HepG2 (cell line): Measurements from ENCODE around the gene MC1R. TPM values are rescaled to one million over a fixed set of nuclear protein-coding genes. Genes with fewer than 3 reads are reported as not detected.

Experiments used
- GTF3A ChIP-seq: sonication (generic); formaldehyde crosslinking; conservative IDR thresholded peaks from 2 replicates; pipeline ENCODE4 v1.4.0; 2020; ENCODE audit warnings: mild to moderate bottlenecking, missing genetic modification reagents
- JUNB ChIP-seq: sonication (generic); formaldehyde crosslinking; IDR thresholded peaks from 2 replicates; pipeline ENCODE4 v1.8.0; 2022; ENCODE audit warnings: missing genetic modification reagents, mild to moderate bottlenecking, borderline replicate concordance
- ZNF331 ChIP-seq: sonication (generic); formaldehyde crosslinking; IDR thresholded peaks from 2 replicates; pipeline ENCODE4 v1.4.0; 2020; ENCODE audit warnings: missing genetic modification reagents
- ZNF782 ChIP-seq: sonication (generic); formaldehyde crosslinking; IDR thresholded peaks from 2 replicates; pipeline ENCODE4 v1.4.0; 2020; ENCODE audit warnings: missing genetic modification reagents, mild to moderate bottlenecking, borderline replicate concordance
- polyA plus RNA-seq, 8 experiments: library from polyadenylated mRNA; depleted of rRNA in 3 of 8; stranded (reverse) in 7 of 8; unstranded in 1 of 8; fragments of >200 nt; fragmentation: Illumina TruSeq in 4 of 8; extraction: Trizol in 4 of 8; gene quantifications; 2 replicates each; pipeline versions ENCODE4 v1.2.1 to v1.2.3, GENCODE V29; 2011 to 2016; ENCODE audit warnings: low read depth in 4 of 8, missing spikeins in 1 of 8, mixed read lengths in 1 of 8; ENCODE audit not compliant: insufficient read depth in 1 of 8
- total RNA-seq, 5 experiments: library from RNA; depleted of rRNA; stranded (reverse); fragments of >200 nt; fragmentation: Illumina TruSeq; extraction: Trizol; gene quantifications; 2 replicates each; pipeline ENCODE4 v1.2.3, GENCODE V29; 2016; ENCODE audit warnings: low read depth in 1 of 5
- TF ChIP-seq, protein P1 (sequence below): sonication (generic); formaldehyde crosslinking; IDR thresholded peaks from 2 replicates; pipeline ENCODE4 v1.9.0; 2021; ENCODE audit warnings: mild to moderate bottlenecking, missing genetic modification reagents
- TF ChIP-seq, protein P2 (sequence below), 2 experiments: IDR thresholded peaks; 2 replicates each; pipeline ENCODE4 v1.6.1; 2011 to 2012; ENCODE audit warnings: low read length in 2 of 2, borderline replicate concordance in 1 of 2, low read depth in 1 of 2, mild to moderate bottlenecking in 1 of 2, moderate library complexity in 1 of 2
- TF ChIP-seq, protein P3 (sequence below): sonication (generic); formaldehyde crosslinking; IDR thresholded peaks from 2 replicates; pipeline ENCODE4 v1.4.0; 2020; ENCODE audit warnings: low read depth, mild to moderate bottlenecking, missing genetic modification reagents
- TF ChIP-seq, protein P4 (sequence below): sonication (generic); formaldehyde crosslinking; IDR thresholded peaks from 2 replicates; pipeline ENCODE4 v1.5.0; 2020; ENCODE audit warnings: mild to moderate bottlenecking, missing genetic modification reagents
- TF ChIP-seq, protein P5 (sequence below): IDR thresholded peaks from 2 replicates; pipeline ENCODE4 v1.4.0; 2020; ENCODE audit warnings: mild to moderate bottlenecking, missing genetic modification reagents

MC1R gene
- total and polyA plus RNA-seq, 2 of the 13 experiments (the other 11 are each of a cell fraction or from before 2014, with no cell fraction given): 9.1 to 14.8 TPM

DNA sequence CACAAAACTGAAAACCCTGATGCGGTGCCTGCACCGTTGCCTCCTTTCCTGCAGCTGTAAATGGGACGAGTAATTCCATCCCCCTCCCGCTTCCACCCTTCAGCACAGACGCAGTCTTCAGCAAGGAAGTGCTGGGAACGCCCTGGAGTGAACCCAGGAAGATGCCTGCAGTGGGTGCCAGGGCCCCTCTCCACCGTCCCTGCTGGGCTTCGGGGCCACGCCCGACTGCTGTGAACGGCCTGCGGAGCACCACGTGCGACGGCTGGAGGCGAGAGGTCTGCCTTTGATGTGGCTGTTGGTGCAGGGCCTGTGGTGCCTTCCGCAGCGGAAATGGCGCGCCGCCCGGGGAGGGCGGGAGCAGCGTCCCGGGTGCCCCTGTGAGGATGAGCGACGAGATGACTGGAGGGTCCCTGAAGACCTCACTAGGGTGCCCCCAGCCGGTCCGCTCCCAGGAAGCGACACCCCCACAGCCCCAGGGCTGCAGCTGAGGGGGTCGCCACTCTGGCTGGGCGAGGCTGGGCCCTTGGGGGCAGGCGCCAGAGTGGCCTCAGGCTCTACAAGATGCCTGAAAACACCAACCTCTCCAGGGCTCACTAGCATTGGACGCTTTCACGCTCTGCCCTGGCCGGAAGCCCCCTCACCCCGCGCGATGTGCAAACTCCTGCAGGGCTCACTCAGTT, 749 bp upstream of the MC1R start (continued):
- TF ChIP-seq, protein P1, sequence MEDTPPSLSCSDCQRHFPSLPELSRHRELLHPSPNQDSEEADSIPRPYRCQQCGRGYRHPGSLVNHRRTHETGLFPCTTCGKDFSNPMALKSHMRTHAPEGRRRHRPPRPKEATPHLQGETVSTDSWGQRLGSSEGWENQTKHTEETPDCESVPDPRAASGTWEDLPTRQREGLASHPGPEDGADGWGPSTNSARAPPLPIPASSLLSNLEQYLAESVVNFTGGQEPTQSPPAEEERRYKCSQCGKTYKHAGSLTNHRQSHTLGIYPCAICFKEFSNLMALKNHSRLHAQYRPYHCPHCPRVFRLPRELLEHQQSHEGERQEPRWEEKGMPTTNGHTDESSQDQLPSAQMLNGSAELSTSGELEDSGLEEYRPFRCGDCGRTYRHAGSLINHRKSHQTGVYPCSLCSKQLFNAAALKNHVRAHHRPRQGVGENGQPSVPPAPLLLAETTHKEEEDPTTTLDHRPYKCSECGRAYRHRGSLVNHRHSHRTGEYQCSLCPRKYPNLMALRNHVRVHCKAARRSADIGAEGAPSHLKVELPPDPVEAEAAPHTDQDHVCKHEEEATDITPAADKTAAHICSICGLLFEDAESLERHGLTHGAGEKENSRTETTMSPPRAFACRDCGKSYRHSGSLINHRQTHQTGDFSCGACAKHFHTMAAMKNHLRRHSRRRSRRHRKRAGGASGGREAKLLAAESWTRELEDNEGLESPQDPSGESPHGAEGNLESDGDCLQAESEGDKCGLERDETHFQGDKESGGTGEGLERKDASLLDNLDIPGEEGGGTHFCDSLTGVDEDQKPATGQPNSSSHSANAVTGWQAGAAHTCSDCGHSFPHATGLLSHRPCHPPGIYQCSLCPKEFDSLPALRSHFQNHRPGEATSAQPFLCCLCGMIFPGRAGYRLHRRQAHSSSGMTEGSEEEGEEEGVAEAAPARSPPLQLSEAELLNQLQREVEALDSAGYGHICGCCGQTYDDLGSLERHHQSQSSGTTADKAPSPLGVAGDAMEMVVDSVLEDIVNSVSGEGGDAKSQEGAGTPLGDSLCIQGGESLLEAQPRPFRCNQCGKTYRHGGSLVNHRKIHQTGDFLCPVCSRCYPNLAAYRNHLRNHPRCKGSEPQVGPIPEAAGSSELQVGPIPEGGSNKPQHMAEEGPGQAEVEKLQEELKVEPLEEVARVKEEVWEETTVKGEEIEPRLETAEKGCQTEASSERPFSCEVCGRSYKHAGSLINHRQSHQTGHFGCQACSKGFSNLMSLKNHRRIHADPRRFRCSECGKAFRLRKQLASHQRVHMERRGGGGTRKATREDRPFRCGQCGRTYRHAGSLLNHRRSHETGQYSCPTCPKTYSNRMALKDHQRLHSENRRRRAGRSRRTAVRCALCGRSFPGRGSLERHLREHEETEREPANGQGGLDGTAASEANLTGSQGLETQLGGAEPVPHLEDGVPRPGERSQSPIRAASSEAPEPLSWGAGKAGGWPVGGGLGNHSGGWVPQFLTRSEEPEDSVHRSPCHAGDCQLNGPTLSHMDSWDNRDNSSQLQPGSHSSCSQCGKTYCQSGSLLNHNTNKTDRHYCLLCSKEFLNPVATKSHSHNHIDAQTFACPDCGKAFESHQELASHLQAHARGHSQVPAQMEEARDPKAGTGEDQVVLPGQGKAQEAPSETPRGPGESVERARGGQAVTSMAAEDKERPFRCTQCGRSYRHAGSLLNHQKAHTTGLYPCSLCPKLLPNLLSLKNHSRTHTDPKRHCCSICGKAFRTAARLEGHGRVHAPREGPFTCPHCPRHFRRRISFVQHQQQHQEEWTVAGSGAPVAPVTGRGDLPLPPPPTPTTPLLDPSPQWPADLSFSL (CRISPR knock-in tag): no peak; the same call in 1 of the 2 replicates
- TF ChIP-seq, protein P2, sequence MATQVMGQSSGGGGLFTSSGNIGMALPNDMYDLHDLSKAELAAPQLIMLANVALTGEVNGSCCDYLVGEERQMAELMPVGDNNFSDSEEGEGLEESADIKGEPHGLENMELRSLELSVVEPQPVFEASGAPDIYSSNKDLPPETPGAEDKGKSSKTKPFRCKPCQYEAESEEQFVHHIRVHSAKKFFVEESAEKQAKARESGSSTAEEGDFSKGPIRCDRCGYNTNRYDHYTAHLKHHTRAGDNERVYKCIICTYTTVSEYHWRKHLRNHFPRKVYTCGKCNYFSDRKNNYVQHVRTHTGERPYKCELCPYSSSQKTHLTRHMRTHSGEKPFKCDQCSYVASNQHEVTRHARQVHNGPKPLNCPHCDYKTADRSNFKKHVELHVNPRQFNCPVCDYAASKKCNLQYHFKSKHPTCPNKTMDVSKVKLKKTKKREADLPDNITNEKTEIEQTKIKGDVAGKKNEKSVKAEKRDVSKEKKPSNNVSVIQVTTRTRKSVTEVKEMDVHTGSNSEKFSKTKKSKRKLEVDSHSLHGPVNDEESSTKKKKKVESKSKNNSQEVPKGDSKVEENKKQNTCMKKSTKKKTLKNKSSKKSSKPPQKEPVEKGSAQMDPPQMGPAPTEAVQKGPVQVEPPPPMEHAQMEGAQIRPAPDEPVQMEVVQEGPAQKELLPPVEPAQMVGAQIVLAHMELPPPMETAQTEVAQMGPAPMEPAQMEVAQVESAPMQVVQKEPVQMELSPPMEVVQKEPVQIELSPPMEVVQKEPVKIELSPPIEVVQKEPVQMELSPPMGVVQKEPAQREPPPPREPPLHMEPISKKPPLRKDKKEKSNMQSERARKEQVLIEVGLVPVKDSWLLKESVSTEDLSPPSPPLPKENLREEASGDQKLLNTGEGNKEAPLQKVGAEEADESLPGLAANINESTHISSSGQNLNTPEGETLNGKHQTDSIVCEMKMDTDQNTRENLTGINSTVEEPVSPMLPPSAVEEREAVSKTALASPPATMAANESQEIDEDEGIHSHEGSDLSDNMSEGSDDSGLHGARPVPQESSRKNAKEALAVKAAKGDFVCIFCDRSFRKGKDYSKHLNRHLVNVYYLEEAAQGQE (IDR thresholded peaks at IDR 0.05; ENCODE audit: borderline replicate concordance in 1 of 2, low read depth in 1 of 2, low read length in 2 of 2): no peak
- TF ChIP-seq, protein P3, sequence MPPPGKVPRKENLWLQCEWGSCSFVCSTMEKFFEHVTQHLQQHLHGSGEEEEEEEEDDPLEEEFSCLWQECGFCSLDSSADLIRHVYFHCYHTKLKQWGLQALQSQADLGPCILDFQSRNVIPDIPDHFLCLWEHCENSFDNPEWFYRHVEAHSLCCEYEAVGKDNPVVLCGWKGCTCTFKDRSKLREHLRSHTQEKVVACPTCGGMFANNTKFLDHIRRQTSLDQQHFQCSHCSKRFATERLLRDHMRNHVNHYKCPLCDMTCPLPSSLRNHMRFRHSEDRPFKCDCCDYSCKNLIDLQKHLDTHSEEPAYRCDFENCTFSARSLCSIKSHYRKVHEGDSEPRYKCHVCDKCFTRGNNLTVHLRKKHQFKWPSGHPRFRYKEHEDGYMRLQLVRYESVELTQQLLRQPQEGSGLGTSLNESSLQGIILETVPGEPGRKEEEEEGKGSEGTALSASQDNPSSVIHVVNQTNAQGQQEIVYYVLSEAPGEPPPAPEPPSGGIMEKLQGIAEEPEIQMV (CRISPR knock-in tag): peak; percentile 96
- TF ChIP-seq, protein P4, sequence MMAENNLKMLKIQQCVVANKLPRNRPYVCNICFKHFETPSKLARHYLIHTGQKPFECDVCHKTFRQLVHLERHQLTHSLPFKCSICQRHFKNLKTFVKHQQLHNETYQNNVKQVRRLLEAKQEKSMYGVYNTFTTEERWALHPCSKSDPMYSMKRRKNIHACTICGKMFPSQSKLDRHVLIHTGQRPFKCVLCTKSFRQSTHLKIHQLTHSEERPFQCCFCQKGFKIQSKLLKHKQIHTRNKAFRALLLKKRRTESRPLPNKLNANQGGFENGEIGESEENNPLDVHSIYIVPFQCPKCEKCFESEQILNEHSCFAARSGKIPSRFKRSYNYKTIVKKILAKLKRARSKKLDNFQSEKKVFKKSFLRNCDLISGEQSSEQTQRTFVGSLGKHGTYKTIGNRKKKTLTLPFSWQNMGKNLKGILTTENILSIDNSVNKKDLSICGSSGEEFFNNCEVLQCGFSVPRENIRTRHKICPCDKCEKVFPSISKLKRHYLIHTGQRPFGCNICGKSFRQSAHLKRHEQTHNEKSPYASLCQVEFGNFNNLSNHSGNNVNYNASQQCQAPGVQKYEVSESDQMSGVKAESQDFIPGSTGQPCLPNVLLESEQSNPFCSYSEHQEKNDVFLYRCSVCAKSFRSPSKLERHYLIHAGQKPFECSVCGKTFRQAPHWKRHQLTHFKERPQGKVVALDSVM: peak; percentile 78
- TF ChIP-seq, protein P5, sequence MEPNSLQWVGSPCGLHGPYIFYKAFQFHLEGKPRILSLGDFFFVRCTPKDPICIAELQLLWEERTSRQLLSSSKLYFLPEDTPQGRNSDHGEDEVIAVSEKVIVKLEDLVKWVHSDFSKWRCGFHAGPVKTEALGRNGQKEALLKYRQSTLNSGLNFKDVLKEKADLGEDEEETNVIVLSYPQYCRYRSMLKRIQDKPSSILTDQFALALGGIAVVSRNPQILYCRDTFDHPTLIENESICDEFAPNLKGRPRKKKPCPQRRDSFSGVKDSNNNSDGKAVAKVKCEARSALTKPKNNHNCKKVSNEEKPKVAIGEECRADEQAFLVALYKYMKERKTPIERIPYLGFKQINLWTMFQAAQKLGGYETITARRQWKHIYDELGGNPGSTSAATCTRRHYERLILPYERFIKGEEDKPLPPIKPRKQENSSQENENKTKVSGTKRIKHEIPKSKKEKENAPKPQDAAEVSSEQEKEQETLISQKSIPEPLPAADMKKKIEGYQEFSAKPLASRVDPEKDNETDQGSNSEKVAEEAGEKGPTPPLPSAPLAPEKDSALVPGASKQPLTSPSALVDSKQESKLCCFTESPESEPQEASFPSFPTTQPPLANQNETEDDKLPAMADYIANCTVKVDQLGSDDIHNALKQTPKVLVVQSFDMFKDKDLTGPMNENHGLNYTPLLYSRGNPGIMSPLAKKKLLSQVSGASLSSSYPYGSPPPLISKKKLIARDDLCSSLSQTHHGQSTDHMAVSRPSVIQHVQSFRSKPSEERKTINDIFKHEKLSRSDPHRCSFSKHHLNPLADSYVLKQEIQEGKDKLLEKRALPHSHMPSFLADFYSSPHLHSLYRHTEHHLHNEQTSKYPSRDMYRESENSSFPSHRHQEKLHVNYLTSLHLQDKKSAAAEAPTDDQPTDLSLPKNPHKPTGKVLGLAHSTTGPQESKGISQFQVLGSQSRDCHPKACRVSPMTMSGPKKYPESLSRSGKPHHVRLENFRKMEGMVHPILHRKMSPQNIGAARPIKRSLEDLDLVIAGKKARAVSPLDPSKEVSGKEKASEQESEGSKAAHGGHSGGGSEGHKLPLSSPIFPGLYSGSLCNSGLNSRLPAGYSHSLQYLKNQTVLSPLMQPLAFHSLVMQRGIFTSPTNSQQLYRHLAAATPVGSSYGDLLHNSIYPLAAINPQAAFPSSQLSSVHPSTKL: peak; percentile 97
- peak; percentile 85 for TF ChIP-seq JUNB (CRISPR knock-in tag)
- TF ChIP-seq ZNF782 (CRISPR knock-in tag): peak; percentile 96
- TF ChIP-seq ZNF331 (CRISPR knock-in tag): peak; percentile 98
- peak; percentile 96; the same call in 1 of the 2 replicates for TF ChIP-seq GTF3A (CRISPR knock-in tag)
